GM18868 (cell line): ENCODE data around the gene UBXN10.
"Not testable (repeated sequence)": the region's sequence is repeated elsewhere in the genome, so short reads cannot be mapped to it uniquely, and the experiment has no call there.

Experiments
- ATAC-seq: cut with Tn5 transposase; IDR thresholded peaks from one replicate; pipeline ENCODE4 v1.9.1; 2021; ENCODE audit warnings: mild to moderate bottlenecking, moderate library complexity; ENCODE audit not compliant: unreplicated experiment

UBXN10 gene

DNA sequence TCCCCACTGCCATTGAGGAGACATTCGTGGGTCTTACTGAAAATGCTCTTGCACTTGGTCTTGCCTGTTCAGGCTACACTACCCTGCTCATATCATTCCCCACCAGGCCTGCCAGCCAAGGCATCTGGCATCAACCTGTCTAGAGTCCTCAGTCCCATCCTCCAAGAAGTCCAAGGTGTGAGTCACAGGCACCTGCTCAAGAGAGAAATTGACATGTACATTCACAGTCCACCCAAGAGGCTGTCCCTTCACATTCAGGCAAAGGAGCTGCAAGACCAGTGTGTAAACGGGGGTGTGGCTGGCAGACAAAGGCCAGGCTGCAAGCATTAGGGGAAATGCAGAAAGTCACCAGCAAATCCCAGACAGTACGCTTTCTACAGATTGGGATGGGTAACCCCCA lies 13.5 kb downstream of the UBXN10 start:
- no peak for ATAC-seq

DNA sequence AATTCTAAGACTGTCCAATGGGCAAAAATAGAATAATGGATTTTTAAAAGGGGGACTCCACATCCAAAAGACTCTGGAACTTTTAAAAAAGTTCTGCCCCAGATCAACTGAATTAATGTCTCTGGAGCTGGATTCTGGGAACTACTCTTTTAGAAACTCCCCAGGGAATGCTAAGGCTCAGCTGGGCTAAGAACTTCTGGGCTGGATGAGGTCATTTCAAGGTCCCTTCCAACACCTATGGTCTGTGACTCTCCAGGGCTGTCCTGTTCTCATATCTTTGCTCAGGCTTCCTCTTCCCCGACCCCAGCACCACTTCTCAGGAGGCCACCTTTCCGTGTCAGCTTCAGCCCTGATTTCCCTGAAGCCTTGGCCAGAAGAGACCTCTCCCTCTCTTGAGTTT lies 13.9 kb downstream of the UBXN10 start:
- ATAC-seq, result no peak

DNA sequence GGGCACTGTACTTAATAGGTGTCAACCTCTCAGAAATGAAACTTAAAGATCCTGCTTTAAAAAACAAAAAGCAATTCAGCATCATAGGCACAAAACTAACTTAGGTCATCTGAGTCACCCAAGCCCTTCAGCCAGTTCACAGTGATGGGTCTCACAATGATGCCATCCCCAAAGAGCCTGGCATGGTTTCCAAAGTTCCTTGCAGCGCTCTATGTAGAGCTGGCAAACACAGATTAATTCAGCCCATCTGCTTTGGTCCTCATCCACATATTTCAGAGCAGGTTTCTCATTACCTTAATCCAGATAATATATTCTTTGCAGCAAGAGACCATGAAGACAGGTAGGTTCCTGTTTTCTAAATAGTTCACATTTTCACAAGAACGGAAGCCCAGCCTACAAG lies 15.1 kb downstream of the UBXN10 start:
- ATAC-seq, result no peak

DNA sequence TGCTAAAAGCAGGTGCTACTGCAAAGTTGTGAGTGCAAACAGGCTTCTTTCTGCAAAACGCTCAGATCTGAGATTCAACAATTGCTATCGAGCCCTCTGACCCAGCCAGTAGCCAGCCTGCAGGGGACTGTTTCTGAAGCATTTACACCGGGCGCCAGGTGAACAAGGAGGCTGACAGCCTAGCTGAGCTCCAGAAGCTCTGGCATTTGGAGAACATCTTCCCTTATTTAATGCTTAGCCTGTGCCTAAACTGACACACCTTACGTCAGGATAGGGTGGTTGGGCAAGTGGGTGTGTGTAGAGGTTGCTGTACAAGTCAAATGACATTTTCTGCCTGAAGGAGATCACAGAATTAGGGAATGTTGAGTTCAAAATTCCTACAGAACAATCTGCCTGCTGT lies 16.3 kb downstream of the UBXN10 start:
- no peak for ATAC-seq

DNA sequence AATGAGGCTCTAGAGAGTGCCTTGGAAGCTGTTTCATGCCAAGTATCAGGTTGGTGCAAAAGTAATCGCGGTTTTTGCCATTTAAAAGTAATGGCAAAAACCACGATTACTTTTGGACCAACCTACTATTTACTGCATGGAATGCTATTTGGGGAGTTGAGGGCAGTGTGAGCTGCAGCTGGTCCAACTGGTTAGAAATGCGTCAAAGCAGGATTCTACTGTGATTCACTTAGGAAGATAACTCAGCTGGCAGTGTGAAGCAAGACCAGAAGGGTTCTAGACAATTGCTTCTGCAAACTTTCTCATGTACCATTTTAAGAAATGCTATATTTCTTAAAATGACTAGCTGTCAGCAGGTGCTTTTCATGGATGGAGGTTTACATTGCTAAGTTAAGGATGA lies 21.6 kb downstream of the UBXN10 start:
- no peak for ATAC-seq

DNA sequence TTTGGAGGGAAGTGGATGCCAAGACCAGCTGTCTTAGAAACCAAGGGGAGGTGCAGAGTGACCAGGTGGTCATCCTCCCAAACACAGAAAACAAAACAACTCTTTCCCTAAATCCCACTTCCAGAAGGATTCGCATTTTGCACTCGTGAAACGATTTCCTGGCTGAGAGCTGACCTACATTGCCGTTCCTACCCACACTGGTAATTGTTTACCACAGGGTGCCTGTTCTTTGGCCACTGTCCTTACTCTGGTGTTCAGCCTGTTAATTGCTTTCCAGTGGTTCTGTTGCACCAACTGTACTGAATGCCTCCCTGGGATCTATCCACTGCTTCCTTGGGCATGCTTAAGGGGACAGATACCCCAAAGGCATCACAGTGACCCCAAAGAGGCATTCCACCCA lies 23.6 kb downstream of the UBXN10 start:
- no peak for ATAC-seq

DNA sequence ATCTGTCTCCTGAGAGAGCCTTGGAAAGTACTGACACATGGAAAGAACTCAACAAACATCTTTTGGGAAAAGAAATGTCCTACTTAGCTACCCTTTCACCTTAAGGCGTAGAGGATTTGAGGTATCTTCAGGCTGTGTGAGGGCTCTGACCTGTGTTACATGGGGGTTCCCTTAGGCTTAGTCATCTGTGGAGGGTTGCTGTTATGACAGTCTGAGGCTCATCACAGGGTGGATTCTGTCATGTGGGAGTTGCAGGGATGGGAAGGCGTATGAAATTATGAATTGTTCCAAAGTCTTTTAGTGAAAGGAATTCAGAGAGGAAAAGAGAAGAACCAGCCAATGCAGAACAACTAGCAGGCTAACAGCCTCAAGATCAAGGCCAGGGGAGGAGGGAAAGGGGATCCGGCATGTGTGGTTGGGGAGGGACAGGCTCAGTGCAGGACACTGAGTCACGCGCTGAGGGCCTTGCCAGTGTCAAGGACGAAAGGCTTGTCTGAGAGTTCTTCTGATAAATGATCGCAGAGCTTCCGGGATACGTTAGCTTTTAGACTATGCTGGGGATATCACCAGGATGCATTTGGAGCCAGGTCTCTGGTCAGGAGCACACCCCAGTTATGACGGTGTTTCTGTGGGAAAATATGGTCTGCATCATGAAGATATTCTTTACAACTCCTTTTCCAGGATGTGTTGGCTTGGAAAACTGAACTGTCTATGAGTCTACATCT lies 25.0 kb downstream of the UBXN10 start:
- no peak for ATAC-seq

DNA sequence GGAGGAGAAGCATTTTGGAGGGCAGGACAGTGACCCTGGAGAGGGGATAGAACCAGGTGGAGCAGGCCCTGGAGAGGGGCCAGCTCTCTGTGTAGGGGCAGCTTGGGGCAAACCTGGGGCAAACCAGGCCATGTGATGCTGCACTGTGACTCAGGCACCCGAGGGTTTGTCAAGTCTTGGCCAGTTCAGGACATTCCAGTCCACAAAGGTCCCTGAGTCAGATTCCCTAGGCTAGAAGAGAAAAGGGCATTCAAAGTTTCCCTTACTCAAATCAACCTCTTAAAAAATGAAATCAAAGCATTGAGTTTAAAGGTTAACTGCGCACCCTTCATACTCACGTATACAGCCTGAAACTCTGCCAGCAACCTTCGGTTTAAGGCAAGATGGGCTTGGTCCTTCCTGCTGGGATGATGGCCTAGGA lies 25.6 kb downstream of the UBXN10 start:
- no peak for ATAC-seq

DNA sequence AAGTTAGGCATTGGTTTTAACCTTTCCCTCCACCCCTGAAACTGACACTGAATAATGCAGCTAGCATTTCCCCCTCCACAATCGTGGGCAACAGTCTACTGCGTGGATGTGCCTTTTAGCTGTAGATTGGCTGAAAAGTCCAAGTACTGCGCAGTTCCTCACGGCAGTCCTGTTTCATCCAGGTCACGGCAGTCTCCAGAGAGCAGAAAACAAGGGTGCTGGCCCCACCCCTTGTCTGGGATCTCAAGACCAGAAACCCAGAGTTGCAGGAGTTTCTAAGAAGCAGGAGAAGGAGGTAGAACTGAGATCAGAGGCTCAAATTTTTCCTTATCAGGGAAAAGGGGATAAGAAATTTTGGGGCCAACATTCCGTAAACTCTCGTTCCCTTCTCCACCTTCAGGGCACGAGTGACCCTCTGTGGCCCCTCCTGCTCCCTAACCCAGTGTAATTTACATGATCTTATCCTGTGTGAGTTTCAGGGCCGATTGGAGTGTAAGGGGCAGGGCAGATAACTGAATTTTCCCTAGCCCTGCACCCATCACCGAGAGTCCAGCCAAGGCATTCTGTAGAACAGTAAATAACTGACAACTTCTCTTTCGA lies 26.3 kb downstream of the UBXN10 start:
- no peak for ATAC-seq

DNA sequence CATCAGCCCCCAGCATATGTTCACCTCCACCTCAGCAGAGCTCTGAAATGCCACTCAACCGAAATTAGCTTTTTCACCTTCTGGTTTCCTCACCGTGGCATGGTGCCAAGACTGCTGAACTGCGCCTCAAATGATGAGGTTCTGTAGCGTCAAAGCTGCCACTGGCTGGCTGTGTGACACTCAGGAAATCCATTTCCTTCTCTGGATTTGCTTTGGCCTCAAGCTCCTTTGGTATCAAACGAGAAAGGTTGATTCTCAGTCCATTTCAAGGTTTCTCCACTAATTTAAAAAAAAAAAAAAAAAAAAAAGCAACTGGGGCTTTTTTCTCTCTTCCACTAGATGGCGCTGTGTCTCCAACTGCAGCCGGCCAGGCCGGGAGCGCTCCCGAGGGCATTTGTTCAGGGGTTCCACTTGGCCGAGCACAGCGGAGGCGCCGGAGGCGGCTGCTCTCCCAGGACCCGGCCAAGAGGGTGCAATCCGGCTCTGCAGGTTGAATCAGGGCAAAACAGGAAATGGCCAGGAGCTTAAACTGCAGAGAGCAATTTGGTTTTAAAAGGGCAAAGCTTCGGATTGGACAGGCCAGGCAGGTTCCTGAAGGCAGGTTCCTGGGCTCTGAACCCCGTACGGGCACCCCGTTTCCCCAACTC lies 26.9 kb downstream of the UBXN10 start:
- no peak for ATAC-seq

DNA sequence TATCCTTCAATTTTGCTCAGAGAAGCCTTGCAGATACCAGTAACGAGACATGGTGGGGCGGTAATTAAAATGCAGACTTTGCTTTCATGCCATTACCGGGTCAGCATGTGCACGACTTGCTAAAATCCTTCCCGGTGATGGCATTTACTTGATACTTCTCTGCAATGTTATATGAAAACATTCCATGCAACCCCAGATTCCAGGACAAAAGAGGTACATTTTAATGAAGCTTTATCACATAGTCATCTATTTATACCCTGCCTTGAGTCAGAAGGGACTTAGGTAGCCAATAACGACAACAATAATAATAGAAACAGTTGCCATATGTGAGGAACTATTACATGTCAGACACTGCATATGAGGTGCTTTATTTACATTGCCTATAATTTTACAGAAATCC lies 29.8 kb downstream of the UBXN10 start:
- no peak for ATAC-seq

DNA sequence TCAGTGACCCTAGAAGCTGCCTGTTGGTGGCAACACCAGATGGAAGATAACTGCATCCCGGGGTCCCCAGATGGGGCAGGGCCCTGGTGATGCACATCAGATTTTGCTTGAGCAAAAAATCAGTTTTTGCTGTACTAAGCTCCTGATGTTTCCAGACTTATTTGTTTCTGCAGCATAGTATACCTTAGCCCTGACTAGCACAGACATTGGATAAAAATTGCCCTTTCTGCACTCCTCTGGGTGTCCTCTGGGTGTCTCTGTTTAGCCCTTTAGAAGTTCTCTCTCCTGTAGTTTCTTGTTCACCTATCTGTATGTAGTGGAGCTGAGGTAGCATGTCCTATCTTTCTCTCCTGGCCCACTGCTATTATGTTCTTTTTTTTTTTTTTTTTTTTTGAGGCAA lies 30.7 kb downstream of the UBXN10 start:
- no peak for ATAC-seq

DNA sequence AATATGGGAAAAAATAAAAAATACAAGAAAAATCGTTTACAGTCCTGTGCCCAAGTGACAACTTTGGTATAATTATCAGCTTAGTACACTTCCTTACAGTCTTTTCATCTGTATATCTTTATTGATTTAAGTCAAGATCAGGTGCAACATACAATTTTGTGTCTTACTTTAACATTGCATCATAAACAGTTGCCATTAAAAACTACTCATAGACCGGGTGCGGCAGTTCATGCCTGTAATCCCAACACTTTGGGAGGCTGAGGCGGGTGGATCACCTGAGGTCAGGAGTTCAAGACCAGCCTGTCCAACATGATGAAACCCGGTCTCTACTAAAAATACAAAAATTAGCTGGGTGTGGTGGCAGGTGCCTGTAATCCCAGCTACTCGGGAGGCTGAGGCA lies 33.2 kb downstream of the UBXN10 start:
- ATAC-seq, result not testable (repeated sequence)

DNA sequence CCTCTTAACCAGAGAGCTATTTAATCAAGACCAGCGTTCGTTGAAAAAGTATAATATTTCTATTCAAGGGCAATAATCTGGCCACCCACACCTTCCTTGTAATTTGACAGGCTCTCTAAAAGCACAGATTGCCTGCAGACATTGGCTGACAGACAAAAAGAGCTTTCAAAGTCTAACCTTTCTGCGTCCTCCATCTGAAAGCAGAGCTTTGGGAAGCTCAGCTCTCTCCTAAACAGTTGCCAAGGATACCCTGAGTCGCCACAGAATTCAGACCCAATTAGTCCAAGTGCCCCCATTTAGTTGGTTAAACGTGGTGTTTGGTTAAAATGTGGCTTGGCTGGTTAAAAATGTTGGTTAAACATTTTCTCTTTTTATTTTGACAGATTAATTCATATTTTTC lies 34.1 kb downstream of the UBXN10 start:
- ATAC-seq, result no peak

DNA sequence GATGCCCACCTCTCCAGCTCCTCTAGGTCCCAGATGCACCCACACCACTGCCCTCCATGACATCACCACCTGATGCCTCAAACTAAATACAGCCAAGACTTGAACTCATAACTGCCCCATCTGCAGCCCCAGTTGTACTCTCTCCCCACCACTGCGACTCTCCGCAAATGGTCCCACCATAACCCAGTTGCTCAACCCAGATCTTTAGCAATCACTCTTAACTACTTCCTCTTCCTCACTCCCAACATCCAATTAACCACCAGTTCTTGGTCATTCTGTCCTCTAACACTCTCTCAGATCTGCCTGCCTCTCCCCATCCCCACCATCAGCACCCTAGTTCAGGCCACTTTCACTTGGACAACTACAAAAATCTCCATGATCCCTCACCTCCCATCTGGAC lies 37.2 kb downstream of the UBXN10 start:
- no peak for ATAC-seq

DNA sequence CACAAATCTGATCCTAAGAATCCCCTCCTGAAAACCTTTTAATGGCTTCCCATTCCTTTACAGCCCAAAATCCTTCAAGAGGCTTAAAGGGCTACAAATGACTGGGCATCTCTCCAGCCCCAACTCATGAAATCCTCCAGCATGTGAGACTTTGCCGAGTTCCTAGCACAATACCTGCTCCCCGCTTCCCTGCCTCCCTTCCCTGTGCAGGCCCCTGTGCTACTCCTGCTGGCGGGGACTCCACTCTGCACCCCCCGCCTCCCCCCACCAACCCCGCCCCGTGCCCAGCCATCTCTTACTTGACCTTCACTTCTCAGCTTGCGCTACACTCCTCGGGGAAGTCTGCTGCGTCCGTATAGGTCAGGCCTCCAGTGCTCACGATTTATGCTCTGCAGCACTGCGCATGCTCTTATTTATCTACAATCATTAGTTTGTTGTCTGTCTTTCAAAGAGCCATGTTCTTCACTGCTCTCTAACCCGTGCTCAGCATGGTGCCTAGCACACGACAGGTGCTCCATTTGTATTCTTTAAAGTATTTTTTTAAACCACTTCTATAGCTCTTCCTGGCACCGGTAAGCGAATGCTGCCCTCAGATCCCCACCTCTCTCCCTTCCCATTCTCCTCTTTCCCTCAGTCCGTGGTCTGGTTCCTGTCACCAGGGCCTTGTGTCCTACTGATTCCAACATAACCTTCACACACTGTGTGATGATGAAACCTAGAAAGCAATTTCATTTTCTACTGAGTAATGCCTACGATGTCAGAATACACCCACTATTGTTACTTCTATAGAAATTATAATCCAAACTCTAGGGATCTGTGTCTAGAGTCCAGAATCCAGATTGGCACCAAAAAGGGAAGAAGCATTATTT lies 37.9 kb downstream of the UBXN10 start:
- no peak for ATAC-seq

DNA sequence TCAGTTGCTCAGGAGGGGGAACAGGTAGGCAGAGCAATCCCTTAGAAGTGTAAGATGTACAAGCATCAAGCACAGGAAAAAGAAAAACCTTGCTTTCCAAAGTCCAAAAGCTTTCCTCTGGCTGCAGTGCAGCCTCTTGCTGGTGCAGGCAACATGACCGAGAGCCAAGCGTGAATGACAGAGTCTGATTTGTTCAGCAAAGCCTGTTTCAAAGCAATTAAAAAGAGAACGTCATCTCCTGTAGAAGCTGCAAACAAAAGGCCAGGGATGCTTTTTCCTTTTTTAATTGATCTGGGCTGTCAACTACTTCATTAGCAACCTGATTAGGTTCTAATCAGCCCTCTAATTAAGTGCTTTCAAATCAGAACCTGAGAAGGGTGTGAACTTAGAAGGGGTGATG lies 38.6 kb downstream of the UBXN10 start:
- ATAC-seq, result no peak

DNA sequence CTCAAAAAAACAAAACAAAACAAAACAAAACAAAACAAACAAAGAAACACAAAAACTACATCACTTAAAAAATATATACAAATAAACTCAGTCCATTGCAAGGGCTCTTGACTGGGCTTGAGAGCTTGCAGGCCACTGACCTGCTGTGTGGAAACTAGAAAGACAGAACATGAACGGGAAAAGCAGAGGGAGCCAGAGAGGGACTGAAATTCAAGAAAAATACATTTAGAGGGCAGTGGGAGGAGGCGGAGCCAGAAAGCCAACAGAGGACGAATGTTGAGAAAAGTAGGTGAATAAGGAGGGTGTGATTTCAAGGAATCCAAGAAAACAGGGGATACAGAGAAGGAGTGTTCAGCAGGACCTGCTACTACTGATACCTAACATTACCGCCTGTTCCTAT lies 41.8 kb downstream of the UBXN10 start:
- ATAC-seq, result no peak

DNA sequence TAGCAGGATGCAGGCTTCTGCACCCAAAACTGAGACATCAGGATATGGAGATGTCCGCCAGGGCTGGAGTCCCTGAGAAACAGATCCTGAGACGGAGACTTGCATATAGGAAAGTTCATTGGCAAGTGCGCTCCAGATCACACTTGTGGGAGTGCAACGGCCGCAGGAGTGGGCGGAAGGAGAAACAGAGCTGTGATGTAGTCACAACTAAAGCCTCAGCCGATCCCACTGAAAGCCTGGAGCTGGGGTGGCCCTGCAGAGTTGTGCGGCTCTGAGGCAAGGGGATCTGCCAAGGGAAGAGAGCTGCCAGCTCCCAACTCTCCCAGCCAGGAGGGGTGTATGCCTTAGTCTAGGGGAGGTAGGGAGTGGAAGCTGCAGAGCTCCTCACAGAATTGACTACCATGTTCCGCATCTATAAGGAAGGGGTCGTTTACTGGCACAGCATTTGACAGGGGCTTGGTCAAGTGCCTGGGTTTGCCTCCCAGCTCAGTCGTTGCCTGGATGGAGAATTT lies 42.5 kb downstream of the UBXN10 start:
- ATAC-seq, result no peak

DNA sequence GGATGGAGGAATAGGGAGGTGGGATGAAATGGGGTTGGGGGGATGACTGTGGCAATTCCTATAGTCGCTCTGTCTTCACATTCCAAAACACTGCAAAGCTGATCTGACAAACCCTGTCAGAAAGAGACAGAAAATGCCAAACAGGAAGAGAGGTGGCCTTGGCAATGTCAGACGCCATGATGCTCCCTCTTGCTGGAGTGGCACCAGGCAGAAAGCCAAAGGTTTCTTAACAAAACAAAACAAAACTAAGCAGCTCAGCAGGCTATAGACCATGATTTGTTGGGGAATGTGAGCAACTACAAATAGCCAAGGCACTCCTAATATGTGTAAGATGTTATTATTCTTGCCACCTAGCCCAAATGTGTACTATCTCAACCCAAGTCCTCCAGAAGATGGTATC lies 43.3 kb downstream of the UBXN10 start:
- no peak for ATAC-seq

DNA sequence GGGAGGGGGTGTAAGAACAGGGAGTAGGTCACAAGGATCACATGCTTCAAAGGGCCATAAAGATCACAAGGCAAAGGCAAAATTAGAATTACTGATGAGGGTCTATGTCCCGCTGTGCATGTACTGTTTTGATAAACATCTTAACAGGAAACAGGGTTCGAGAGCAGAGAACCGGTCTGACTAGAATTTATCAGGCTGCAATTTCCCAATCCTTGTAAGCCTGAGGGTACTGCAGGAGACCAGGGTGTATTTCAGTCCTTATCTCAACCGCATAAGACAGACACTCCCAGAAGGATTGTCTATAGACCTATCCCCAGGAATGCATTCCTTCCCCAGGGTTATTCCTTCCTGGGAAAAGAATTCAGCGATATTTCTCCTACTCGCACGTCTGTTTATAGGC lies 46.7 kb downstream of the UBXN10 start:
- ATAC-seq, result not testable (repeated sequence)
